Measurements from ENCODE around the gene CTAG1B.
"Not testable (repeated sequence)": the region's sequence is repeated elsewhere in the genome, so short reads cannot be mapped to it uniquely, and the experiment has no call there.

DNA sequence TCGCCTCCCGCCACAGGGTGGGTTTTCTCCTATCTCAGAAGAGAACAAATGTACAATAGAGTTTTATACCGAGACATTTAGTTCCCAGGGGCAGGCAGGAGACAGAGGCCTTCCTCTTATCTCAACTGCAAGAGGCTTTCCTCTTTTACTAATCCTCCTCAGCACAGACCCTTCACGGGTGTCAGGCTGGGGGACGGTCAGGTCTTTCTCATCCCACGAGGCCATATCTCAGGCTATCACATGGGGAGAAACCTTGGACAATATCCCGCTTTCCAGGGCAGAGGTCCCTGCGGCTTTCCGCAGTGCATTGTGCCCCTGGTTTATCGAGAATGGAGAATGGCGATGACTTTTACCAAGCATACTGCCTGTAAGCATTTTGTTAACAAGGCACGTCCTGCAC lies 10.3 kb downstream of the CTAG1B start:
- TF ChIP-seq, protein P1, sequence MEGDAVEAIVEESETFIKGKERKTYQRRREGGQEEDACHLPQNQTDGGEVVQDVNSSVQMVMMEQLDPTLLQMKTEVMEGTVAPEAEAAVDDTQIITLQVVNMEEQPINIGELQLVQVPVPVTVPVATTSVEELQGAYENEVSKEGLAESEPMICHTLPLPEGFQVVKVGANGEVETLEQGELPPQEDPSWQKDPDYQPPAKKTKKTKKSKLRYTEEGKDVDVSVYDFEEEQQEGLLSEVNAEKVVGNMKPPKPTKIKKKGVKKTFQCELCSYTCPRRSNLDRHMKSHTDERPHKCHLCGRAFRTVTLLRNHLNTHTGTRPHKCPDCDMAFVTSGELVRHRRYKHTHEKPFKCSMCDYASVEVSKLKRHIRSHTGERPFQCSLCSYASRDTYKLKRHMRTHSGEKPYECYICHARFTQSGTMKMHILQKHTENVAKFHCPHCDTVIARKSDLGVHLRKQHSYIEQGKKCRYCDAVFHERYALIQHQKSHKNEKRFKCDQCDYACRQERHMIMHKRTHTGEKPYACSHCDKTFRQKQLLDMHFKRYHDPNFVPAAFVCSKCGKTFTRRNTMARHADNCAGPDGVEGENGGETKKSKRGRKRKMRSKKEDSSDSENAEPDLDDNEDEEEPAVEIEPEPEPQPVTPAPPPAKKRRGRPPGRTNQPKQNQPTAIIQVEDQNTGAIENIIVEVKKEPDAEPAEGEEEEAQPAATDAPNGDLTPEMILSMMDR (IDR thresholded peaks at IDR 0.05), result not testable (repeated sequence)
- not testable (repeated sequence) for TF ChIP-seq EP300, POLR2AphosphoS5, POLR2A (IDR thresholded peaks at IDR 0.05)
